H9 (cell line): ENCODE results near the gene FANCC. TPM values are rescaled to one million over a fixed set of nuclear protein-coding genes. Genes with fewer than 3 reads are reported as not detected.

ENCODE experiments used
- DNase-seq: peaks from one replicate; pipeline ENCODE4 v3.0.0-alpha.2; 2017
- H2AFZ ChIP-seq: one replicate; pipeline ENCODE4 v1.6.1; 2013; ENCODE audit warnings: mild to moderate bottlenecking, low read length, control low read depth, moderate library complexity
- H2AK5ac ChIP-seq: 2 replicates; pipeline ENCODE4 v1.6.1; 2013; ENCODE audit warnings: low read length, control low read depth, mixed read lengths; ENCODE audit not compliant: insufficient read length
- H2BK120ac ChIP-seq: one replicate; pipeline ENCODE4 v1.6.1; 2013; ENCODE audit warnings: low read depth, mild to moderate bottlenecking, low read length, control low read depth, inconsistent platforms; ENCODE audit not compliant: poor library complexity, severe bottlenecking
- H2BK12ac ChIP-seq: 2 replicates; pipeline ENCODE4 v1.6.1; 2013; ENCODE audit warnings: low read length, control low read depth, mixed read lengths, low read depth; ENCODE audit not compliant: insufficient read length
- H2BK15ac ChIP-seq: 2 replicates; pipeline ENCODE4 v1.6.1; 2013; ENCODE audit warnings: low read depth, low read length, control low read depth
- H2BK20ac ChIP-seq: one replicate; pipeline ENCODE4 v1.6.1; 2013; ENCODE audit warnings: low read depth, mild to moderate bottlenecking, low read length, control low read depth, inconsistent platforms; ENCODE audit not compliant: poor library complexity, severe bottlenecking
- H2BK5ac ChIP-seq: 2 replicates; pipeline ENCODE4 v1.6.1; 2013; ENCODE audit warnings: low read length, control low read depth, mixed read lengths; ENCODE audit not compliant: insufficient read length
- H3K14ac ChIP-seq: 2 replicates; pipeline ENCODE4 v1.6.1; 2013; ENCODE audit warnings: low read length, control low read depth; ENCODE audit not compliant: insufficient read depth
- H3K18ac ChIP-seq: 2 replicates; pipeline ENCODE4 v1.6.1; 2013; ENCODE audit warnings: low read depth, mild to moderate bottlenecking, mixed read lengths, low read length, control low read depth; ENCODE audit not compliant: insufficient read length
- H3K23ac ChIP-seq: 2 replicates; pipeline ENCODE4 v1.6.1; 2013; ENCODE audit warnings: low read length, control low read depth, mixed read lengths, low read depth; ENCODE audit not compliant: insufficient read length
- H3K23me2 ChIP-seq: 2 replicates; pipeline ENCODE4 v1.6.1; 2013; ENCODE audit warnings: low read depth, mild to moderate bottlenecking, mixed read lengths, low read length, control low read depth; ENCODE audit not compliant: insufficient read length, poor library complexity, severe bottlenecking
- H3K27ac ChIP-seq: 2 replicates; pipeline ENCODE4 v1.5.1; 2013; ENCODE audit warnings: low read length, control low read depth, mixed read lengths, low read depth; ENCODE audit not compliant: insufficient read length
- H3K27me3 ChIP-seq: 2 replicates; pipeline ENCODE4 v1.6.1; 2013; ENCODE audit warnings: low read length, control low read depth, inconsistent platforms; ENCODE audit not compliant: insufficient read depth
- H3K4ac ChIP-seq: 2 replicates; pipeline ENCODE4 v1.6.1; 2013; ENCODE audit warnings: low read depth, mild to moderate bottlenecking, control low read depth, inconsistent platforms, low read length, moderate library complexity
- H3K4me1 ChIP-seq: 2 replicates; pipeline ENCODE4 v1.6.1; 2013; ENCODE audit warnings: low read length, control low read depth, inconsistent platforms; ENCODE audit not compliant: insufficient read depth
- H3K4me2 ChIP-seq: 2 replicates; pipeline ENCODE4 v1.6.1; 2013; ENCODE audit warnings: low read length, control low read depth, mixed read lengths; ENCODE audit not compliant: insufficient read length, insufficient read depth
- H3K56ac ChIP-seq: 2 replicates; pipeline ENCODE4 v1.6.1; 2013; ENCODE audit warnings: low read depth, mild to moderate bottlenecking, mixed read lengths, low read length, control low read depth; ENCODE audit not compliant: insufficient read length
- H3K79me1 ChIP-seq: 2 replicates; pipeline ENCODE4 v1.6.1; 2013; ENCODE audit warnings: low read depth, mild to moderate bottlenecking, moderate library complexity, low read length, control low read depth, inconsistent platforms; ENCODE audit not compliant: insufficient read depth, poor library complexity, severe bottlenecking
- H3K79me2 ChIP-seq: 2 replicates; pipeline ENCODE4 v1.6.1; 2013; ENCODE audit warnings: low read length, control low read depth, inconsistent platforms; ENCODE audit not compliant: insufficient read depth
- H3K9ac ChIP-seq: 2 replicates; pipeline ENCODE4 v1.6.1; 2013; ENCODE audit warnings: low read length, control low read depth, mixed read lengths; ENCODE audit not compliant: insufficient read length; ENCODE audit errors: extremely low read depth
- H3K9me3 ChIP-seq: one replicate; pipeline ENCODE4 v1.6.1; 2013; ENCODE audit warnings: low read depth, low read length, inconsistent platforms; ENCODE audit not compliant: control insufficient read depth
- H3T11ph ChIP-seq: one replicate; pipeline ENCODE4 v1.6.1; 2013; ENCODE audit warnings: mild to moderate bottlenecking, low read length, control low read depth, inconsistent platforms
- H4K20me1 ChIP-seq: one replicate; pipeline ENCODE4 v1.6.1; 2013; ENCODE audit not compliant: control insufficient read depth, insufficient read length, insufficient read depth
- H4K5ac ChIP-seq: 2 replicates; pipeline ENCODE4 v1.6.1; 2013; ENCODE audit warnings: low read depth, mild to moderate bottlenecking, mixed read lengths, low read length, control low read depth; ENCODE audit not compliant: insufficient read length
- H4K8ac ChIP-seq: replicated peaks from 2 replicates; pipeline ENCODE4 v1.6.1; 2013; ENCODE audit warnings: low read length, control low read depth, mixed read lengths, low read depth; ENCODE audit not compliant: insufficient read length
- H4K91ac ChIP-seq: 2 replicates; pipeline ENCODE4 v1.6.1; 2013; ENCODE audit warnings: low read depth, mild to moderate bottlenecking, moderate library complexity, mixed read lengths, low read length, control low read depth; ENCODE audit not compliant: insufficient read length
- H3K27ac Mint-ChIP-seq, 3 experiments: 2 replicates in 2 of 3; 3 replicates in 1 of 3; pipeline ENCODE4 v1.8.0; 2020 to 2021; ENCODE audit warnings: mixed read lengths in 3 of 3, mild to moderate bottlenecking in 1 of 3, moderate library complexity in 1 of 3
- H3K27me3 Mint-ChIP-seq: 2 replicates; pipeline ENCODE4 v1.8.0; 2021; ENCODE audit warnings: low read depth, mild to moderate bottlenecking, moderate library complexity, mixed read lengths
- H3K36me3 Mint-ChIP-seq, 3 experiments: 2 replicates in 2 of 3; 3 replicates in 1 of 3; pipeline ENCODE4 v1.8.0; 2020 to 2021; ENCODE audit warnings: low read depth in 3 of 3, mixed read lengths in 3 of 3; ENCODE audit not compliant: insufficient read depth in 1 of 3
- H3K4me1 Mint-ChIP-seq, 2 experiments: 2 replicates each; pipeline ENCODE4 v1.8.0; 2020; ENCODE audit warnings: mixed read lengths in 2 of 2
- H3K4me3 Mint-ChIP-seq, 2 experiments: 2 replicates in 1 of 2; 3 replicates in 1 of 2; pipeline ENCODE4 v1.8.0; 2020 to 2021; ENCODE audit warnings: mild to moderate bottlenecking in 2 of 2, mixed read lengths in 2 of 2, moderate library complexity in 1 of 2
- H3K9me3 Mint-ChIP-seq, 2 experiments: 2 replicates in 1 of 2; 3 replicates in 1 of 2; pipeline ENCODE4 v1.8.0; 2020; ENCODE audit warnings: mild to moderate bottlenecking in 2 of 2, mixed read lengths in 2 of 2, moderate library complexity in 1 of 2
- CTCF ChIP-seq: fragments of 200-600 bp; sonication (generic); conservative IDR thresholded peaks from 3 replicates; pipeline ENCODE4 v1.8.0; 2021; ENCODE audit warnings: antibody characterized with exemption, mild to moderate bottlenecking
- WGBS: extraction: QIAGEN DNeasy Blood & Tissue Kit; methylation state at CpG from one replicate; pipeline ENCODE4 v1.1.7; 2013; ENCODE audit warnings: missing lambda C conversion rate, low lambda C conversion rate, mixed read lengths; ENCODE audit not compliant: insufficient read length; ENCODE audit errors: extremely low coverage; 5-methylcytosine and 5-hydroxymethylcytosine counted together
- total RNA-seq: library from RNA; stranded (reverse); gene quantifications from 2 replicates; pipeline ENCODE4 v1.2.1, GENCODE V29; 2021

The FANCC gene
- total RNA-seq, 1 experiment from 2014 or later: 14.6 TPM

- Histone ChIP-seq H3K79me1 (no peaks in the 10 kb centered on the region), H3K14ac (no peak overlapping the region), H3K23ac (no peak overlapping the region), H3T11ph (no peak overlapping the region), H4K5ac (no peak overlapping the region), H3K4me2 (no peak overlapping the region), H2BK5ac (no peak overlapping the region), H2BK20ac (no peak overlapping the region), H4K8ac (no peak overlapping the region), H3K23me2 (no peaks in the 10 kb centered on the region), H2BK12ac (no peak overlapping the region), H2AK5ac (no peak overlapping the region), H4K20me1 (no peaks in the 10 kb centered on the region), H3K79me2 (no peaks in the 10 kb centered on the region), H3K4me1 (no peaks in the 10 kb centered on the region), H3K9ac (no peak overlapping the region), H3K56ac (no peak overlapping the region), H2BK15ac (no peak overlapping the region), H4K91ac (no peak overlapping the region), H3K18ac (no peak overlapping the region), H2BK120ac (no peak overlapping the region), H3K27ac (no peak overlapping the region), H3K4ac (no peak overlapping the region), H3K9me3 (no peaks in the 10 kb centered on the region), H3K27me3 (no peaks in the 10 kb centered on the region), H2AFZ (no peak overlapping the region)
- no peak for TF ChIP-seq CTCF
- H3K4me1 Mint-ChIP-seq: peaks cover 9% of the 10 kb centered on the region in 2 experiments
- H3K27me3 Mint-ChIP-seq: no peaks in the 10 kb centered on the region
- no peak for DNase-seq
- no CpG with 5 or more reads among the region's 18 CpGs for WGBS
- no peaks in the 10 kb centered on the region for H3K9me3 Mint-ChIP-seq
- H3K4me3 Mint-ChIP-seq: no peak overlapping the region
- H3K27ac Mint-ChIP-seq: no peak overlapping the region
- peaks cover 0 to 7% (median 2%) of the 10 kb centered on the region in 3 experiments; a peak in 5 of 7 replicates for H3K36me3 Mint-ChIP-seq
Observed at GRCh38 chr9:95102572-95102971, 214.9 kb downstream of the FANCC start.
